Smooth muscle cell of the brain vasculature (primary cell): ENCODE measurements around the gene TUBGCP2.
"Not testable (repeated sequence)": the region's sequence is repeated elsewhere in the genome, so short reads cannot be mapped to it uniquely, and the experiment has no call there.

ENCODE experiments used
- DNase-seq: peaks from one replicate; pipeline ENCODE4 v3.0.0-alpha.2; 2012; ENCODE audit warnings: low read depth, low spot score

TUBGCP2 gene

DNA sequence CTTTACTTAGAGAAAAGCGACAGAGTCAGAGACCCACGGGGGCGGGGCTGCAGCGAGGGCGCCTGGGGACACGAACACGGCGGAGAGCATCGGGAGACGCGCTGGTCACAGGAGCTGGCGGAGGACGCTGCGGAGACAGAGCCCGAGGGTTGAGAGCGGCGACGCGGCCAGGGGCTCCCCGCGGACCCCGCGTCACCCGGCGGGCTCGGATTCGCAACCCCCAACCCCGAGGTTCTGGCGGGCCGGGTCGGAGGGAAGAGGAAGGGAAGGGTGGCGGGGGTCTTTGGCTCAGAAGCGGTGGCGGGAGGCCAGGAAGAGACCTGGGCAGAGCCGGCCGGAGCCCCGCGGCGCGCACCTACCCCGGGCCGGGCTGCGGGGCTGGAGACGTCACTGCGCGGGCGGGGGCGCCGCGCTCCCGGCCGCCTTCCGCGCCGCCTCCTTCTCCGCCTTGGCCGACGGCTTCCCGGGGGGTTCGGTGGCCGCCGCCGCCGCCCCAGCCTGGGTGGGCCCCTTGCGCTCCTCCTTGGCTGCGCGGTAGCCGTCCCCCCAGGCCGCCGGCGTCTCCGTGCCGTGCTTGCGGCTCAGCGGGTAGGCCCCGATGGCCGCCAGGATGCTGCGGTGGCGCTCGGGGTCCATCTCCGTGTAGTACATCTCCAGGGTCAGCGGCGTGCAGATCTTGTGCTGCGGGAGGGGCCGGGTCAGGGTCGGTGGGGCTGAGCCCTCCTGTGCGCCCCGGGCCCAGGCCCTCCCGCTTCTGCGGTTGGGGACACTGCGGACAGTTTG, 17.0 kb upstream of the TUBGCP2 start:
- DNase-seq, result no peak

DNA sequence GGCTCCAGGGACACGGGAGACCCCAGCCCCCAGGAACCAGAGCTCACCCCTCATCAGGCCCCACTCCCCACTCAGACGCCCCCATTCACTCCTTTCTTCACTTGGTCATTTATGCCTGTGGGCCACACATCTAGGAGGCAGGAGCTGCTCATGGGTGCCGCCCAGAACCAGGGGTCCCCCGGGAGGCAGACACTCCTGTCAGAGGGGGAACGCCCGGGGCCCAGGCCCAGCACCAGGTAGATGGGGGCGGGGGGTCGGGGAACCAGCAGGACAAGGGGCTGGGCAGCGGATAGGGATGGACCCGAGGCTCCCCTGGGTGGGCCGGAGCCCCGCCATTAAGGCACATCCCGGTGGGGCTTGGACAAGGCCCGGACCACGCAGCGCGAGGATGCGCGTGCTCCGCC, 16.2 kb upstream of the TUBGCP2 start:
- no peak for DNase-seq

DNA sequence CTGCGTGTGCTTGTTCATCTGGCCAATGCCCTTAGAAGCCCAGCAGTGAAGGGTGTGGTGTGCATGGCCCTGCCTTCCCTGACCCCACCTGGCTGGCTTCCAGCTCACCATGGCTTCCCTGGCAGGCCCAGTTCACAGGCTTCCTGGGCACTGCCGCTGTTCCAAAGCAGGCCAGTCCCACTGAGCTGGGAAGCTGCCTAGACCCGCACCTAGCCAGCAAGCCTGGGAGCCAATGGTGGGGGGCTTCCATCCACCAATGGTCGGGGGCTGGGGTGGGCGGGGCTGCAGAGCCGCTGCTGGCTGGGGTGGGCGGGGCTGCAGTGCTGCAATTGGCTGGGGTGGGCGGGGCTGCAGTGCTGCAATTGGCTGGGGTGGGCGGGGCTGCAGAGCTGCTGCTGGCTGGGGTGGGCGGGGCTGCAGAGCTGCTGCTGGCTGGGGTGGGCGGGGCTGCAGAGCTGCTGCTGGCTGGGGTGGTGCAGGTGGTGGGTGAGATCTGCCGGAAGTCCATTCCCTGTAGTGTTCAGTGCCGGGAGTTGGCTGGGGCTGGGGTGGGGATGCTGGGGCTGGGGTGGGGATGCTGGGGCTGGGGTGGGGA, 15.6 kb upstream of the TUBGCP2 start:
- DNase-seq, result no peak

DNA sequence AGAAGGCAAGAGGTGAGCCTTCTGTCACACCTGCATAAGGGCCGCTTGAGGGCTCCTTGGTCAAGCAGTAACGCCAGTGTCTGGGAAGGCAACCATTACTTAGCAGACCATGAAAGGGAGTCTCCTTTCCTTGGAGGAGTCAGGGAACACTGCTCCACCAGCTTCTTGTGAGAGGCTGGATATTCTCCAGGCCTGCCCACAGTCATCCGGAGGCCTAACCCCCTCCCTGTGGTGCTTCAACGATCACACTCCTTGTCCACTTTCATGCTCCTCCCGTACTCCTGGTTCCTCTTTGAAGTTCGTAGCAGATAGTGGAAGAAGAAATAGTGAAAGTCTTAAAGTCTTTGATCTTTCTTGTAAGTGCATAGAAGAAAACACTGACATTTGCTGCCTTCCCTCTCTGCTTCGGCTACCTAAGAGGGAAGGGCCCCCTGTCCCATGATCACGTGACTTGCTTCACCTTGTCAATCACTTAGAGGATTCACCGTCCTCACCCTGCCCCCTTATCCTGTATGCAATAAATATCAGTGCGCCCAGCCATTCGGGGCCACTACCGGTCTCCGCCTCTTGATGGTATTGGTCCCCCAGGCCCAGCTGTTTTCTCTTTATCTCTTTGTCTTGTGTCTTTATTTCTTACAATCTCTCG, 13.5 kb upstream of the TUBGCP2 start:
- not testable (repeated sequence) for DNase-seq

DNA sequence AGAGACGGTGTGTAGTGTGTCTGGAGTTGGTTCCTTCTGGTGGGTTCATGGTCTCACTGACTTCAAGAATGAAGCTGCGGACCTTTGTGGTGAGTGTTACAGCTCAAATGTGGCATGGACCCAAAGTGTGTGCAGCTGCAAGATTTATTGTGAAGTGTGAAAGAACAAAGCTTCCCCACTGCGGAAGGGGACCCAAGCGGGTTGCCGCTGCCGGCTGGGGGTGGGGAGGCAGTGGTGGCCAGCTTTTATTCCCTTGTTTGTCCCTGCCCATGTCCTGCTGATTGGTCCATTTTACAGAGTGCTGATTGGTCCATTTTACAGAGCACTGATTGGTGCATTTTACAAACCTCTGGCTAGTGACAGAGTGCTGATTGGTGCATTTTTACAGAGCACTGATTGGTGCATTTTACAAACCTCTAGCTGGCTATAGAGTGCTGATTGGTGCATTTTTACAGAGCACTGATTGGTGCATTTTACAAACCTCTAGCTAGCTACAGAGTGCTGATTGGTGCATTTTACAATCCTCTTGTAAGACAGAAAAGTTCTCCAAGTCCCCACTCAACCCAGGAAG, 12.3 kb upstream of the TUBGCP2 start:
- not testable (repeated sequence) for DNase-seq

DNA sequence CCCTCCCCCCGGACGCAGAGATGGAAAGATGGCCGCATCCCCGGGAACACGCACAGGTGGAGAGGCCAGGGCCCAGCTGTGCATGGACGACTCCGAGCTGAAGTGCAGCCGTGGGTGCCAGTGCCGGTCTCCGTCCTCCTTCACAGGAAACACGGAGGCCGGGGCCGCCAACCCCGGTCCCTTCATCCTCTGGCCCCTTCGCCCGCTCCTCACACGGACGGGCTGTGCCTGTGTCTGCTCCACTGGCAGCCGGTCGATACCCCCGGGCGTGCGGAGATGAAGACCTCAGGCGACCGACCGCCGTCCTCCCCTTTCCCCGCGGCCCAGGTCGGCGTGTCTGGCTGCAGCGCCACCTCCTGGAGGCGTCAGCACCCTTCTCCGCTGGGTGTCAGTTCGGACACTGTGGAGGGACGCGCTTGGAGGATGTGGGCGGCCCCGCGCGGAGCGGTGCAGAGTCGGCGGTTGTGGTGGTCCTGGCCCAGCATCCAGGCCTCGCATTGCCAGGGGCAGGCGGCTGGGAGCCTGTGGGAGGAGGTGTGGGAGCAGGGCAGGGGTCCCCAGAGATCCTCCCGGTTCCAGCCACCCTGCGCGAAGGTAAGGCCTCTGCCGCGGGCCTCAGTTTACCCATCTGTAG, 9.9 kb upstream of the TUBGCP2 start:
- DNase-seq, result no peak

DNA sequence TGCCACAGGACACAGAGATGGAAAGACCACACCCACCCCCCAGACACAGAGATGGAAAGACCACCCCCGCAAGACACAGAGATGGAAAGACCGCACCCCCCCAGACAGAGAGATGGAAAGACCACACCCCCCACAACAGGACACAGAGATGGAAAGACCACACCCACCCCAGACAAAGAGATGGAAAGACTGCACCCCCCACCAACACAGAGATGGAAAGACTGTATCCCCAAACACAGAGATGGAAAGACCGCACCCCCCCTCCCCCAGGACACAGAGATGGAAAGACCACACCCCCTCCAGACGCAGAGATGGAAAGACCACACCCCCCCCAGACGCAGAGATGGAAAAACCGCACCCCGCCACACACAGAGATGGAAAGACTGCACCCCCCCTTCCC, 8.1 kb upstream of the TUBGCP2 start:
- DNase-seq, result no peak

DNA sequence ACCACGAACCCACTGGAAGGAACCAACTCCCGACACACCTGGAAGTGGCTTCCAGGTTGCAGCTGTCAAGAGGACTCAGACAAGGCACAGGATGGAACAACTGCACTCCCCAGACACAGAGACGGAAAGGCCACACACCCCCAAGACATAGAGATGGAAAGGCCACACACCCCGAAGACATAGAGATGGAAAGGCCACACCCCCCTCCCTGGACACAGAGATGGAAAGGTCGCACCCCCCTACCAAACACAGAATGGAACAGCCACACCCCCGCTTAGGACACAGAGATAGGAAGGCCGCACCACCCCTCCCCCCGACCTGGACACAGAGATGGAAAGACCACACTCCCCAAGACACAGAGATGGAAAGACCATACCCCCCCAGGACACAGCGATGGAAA, 7.6 kb upstream of the TUBGCP2 start:
- no peak for DNase-seq

DNA sequence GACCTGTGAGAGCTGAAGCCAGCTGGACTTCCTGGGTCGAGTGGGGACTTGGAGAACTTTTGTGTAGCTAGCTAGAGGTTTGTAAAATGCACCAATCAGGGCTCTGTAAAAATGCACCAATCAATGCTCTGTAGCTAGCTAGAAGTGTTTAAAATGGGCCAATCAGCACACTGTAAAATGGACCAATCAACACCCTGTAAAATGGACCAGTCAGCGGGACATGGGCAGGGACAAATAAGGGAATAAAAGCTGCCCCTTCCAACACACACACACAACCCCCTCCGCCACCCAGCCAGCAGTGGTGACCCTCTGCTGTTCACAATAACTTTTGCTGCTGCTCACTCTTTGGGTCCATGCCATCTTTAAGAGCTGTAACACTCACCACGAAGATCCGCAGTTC, 7.2 kb upstream of the TUBGCP2 start:
- no peak for DNase-seq

DNA sequence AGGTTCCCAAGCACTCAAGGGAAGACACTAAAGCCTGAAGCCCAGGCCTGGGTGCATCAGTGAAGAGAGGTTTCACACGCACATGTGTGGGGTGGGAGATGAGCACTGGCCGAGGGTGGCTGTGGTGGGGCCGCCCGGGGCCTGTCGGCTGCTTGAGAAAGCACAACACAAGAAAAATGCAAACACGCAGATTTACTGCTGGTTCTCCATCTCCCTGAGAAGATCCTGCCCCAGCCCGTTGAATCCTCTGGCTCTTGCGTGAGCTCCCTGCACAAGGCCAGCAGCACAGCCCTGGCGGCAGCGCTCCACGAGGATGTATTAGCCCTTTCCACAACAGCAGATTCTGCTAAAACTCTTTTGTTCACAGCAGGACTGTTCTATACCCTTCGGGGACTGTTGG, 6.2 kb upstream of the TUBGCP2 start:
- DNase-seq, result no peak

DNA sequence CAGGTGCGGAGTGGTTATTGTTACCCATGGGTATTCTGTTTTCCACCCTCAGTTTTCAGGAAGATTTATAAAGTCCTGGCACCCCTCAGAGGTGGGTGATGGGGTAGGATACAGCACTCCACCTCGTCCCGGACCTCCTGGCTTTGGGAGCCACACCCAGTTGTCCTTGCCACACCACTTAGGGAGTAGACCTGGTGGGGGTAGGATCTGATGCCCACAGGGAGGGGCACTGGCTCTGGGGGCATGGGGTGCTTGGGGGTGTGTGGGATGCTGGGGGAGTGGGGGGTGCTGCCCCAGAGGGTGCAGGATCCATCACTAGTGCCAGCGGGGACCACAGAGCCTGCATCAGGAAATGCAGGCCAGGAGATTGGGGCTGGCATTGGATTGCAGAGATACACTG, 4.5 kb upstream of the TUBGCP2 start:
- no peak for DNase-seq

DNA sequence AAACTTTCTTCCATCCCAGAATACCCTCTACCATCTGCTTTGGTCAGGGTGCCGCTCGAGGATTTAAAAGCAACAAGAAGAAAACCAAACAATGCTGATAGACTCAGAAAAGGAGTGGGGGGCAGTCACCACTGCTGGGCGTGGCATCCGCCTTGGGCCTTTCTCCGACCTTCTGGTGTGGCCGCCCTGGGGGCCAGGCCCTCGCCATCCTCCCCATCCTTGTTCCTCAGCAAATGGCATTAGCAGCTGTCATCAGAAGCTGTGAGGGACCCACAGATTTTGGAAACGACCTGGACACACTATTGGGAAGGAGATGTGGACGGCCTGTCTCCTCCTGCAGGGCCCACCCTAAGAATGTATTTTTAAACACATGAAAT, 4.1 kb upstream of the TUBGCP2 start:
- no peak for DNase-seq

DNA sequence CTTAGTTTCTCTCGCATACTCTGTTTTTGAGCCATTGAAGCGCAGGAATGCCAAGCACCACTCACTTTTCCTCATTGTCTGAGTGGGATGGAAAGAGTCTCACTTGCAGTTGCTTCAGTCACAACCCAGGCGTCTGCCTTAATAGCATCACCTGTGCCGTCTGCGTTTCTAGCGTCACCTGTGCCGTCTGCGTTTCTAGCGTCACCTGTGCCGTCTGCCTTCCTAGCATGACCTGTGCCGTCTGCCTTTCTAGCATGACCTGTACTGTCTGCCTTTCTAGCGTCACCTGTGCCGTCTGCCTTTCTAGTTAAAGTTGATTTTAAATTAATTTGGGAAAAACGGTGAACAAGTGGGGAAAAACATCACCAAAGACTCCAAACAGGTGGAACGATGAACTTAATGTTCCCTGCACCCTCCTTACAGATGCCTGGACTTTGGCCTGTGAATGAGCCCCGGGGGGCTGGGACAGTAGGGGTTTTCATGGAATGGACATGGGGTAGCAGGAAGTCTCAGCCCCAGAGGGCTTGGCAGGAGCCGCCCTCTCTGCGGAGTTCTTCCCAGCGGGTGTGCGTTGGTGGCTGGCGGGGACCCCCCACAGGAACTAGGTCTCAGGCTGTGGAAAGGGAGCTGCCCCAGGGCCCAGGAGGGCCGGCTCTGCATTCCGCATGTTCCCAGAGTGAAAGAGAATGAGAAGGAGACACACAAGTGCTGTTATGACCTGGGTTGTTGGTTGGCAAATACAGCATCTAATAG, 3.5 kb upstream of the TUBGCP2 start:
- DNase-seq, result no peak

DNA sequence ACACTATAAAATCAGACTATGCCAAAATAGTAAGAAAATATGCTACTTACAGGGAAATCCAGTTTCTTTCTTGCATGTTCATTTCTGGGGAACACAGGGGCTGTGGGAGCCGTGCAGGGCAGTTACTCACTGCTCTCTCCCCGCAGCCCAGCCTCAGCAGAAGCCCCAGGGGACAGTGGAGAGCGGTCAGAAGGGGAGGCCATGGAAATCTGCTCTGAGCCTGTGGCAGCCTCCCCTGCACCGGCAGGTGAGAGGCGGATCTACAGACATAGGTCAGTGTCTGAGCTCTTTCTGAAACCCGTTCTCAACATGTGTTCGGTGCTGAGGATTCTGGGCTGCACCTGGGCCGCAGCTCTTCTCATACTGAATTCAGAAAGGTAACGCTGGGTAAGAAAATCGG, 2.9 kb upstream of the TUBGCP2 start:
- no peak for DNase-seq

DNA sequence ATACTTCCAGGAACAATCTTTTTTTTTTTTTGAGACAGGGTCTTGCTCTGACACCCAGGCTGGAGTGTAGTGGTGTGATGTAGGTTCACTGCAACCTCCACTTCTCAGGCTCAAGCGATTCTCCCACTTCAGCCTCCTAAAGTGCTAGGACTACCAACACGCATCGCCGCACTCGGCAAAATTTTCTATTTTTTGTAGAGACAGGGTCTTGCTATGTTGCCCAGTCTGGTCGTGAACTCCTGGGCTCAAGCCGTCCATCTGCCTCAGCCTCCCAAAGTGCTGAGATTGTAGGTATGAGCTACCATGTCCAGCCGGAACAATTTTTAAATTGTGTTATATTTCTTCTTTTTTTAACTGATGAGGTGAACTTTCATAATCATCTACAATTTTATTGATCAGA, 2.1 kb upstream of the TUBGCP2 start:
- DNase-seq, result no peak

DNA sequence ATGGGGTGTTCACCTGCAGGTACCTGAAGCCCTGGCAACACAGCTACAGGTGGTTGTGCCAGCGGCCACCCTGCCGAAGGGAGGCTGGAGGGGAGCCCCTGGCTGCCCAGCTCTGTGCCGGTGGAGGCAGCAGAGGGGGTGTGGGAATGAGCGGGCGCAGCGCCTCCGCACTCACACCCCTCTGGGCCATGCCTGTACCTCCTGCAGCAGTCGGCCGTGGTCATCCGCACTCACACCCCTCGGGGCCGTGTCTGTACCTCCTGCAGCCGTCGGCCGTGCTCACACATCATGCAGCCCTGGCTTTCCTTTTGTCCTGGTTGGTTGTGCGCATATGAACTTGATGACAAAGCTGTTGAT, 1.7 kb upstream of the TUBGCP2 start:
- DNase-seq, result no peak

DNA sequence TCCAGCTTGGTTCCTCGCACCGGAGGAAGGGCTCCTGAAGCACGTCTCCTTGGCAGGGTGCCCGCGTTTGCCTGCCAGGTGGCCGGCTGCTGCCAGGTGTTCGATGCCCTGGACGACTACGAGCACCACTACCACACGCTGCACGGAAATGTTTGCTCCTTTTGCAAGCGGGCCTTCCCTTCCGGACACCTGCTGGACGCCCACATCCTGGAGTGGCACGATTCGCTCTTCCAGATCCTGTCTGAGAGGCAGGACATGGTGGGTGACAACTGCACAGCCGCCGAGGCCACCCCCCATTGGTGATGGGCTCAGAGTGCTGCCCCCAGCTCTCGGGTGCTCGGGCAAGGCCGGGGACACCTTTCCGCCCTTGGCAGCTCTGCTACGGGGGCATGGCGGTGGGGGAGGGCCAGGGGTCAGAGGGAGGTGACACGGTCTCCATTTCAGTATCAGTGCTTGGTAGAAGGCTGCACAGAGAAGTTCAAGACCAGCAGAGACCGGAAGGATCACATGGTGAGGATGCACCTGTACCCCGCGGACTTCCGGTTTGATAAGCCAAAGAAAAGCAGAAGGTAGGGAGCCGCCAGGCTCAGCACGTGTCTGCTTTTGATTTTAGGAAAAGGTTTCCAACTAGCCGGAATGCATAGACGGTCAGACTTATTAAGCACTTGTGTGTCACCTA, 1.2 kb upstream of the TUBGCP2 start:
- no peak for DNase-seq

DNA sequence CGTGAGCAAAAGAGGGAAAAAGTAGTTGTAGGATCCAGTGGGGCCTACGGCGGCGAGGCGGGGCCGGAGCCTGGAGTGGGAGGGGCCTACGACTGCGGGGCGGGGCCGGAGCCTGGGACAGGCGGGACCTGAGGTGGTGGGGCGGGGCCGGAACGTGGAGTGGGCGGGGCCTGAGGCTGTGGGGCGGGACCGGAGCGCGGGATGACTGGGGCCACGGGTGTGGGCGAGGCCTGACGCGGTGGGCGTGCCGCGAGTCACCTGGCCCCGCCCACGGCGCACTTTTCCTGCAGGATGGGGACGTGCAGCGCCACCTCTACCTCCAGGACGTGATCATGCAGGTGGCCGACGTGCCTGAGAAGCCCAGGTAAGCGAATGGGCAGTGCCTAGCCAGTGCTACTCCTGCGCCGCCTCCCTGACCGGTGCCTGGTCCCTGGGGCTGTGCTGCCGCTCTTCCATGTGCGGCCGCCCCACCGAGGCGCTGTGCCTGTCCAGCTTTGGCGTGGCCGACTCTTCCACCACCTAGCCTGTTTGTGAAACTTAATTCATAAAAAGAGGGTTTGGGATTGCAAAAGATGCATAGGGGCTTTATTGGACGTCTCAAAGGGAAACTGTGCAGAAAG, 538 bp upstream of the TUBGCP2 start:
- peak; percentile 73 for DNase-seq

DNA sequence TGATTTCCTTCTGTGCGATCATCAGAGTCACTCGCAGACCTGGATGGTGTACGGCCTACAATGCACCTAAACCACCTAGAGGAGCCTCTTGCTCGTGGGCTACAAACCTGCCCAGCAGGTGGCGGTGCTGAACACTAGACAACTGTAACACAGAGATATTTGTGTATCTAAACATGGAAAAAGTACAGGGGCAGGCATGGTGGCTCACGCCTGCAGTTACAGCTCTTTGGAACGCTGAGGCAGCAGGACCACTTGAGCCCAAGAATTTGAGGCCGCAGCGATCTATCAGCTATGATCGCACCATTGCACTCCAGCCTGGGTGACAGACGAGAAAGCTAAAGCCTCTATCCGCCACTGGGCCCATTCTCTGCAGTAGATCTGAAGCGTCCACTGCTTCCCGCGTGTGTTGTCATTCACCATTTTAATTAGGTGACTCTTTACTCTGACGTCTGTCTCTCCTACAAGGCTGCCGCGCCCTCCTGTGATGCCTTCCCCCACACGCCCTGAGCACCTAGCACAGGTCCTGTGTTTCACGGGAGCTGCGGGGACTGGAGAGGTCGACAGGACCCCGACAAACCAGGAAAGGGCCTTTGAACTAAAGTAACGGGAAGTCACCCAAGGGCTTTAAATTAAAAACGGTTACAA, 774 bp downstream of the TUBGCP2 start:
- no peak for DNase-seq

DNA sequence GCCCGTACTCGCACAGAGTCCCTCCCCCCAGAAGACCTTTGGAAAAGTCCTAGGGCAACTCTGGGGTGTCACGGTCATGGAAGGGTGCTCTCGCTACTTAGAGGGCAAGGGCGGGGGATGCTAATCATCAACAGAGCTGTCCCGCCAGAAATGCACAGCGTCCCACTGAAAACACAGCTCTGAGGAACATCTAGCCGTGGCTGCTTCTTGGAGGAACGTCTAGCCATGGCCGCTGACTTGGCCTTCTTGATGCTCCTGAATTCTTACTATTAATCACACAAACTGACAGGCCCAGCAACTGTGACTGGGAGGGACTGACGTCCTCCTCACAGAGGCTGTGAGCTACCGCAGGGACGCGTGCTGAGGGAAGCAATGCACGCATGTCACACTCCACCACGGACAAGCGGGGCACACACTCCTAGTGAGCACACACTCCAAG, 1.7 kb downstream of the TUBGCP2 start:
- DNase-seq, result no peak
